GM19372 (cell line): Measurements from ENCODE around the gene CLCN6.

Experiments
- ATAC-seq: cut with Tn5 transposase; IDR thresholded peaks from one replicate; pipeline ENCODE4 v1.9.1; 2021; ENCODE audit warnings: mild to moderate bottlenecking, low read depth, moderate library complexity; ENCODE audit not compliant: unreplicated experiment

CLCN6 gene

GRCh38 chr1:11847667-11848372 is 41.8 kb downstream of the CLCN6 start, which contains the start of gene NPPA:
Gene NPPA (minus strand): TSS chr1:11847783. CDS start chr1:11847684, 99 bp downstream.
- no peak for ATAC-seq

GRCh38 chr1:11848373-11848700 is 42.3 kb downstream of the CLCN6 start:
- ATAC-seq: no peak

GRCh38 chr1:11850156-11850555 is 44.2 kb downstream of the CLCN6 start:
- ATAC-seq: no peak

GRCh38 chr1:11851180-11851579 is 45.2 kb downstream of the CLCN6 start:
- ATAC-seq: no peak

GRCh38 chr1:11854519-11854918 is 48.5 kb downstream of the CLCN6 start:
- no peak for ATAC-seq

- no peak for ATAC-seq
Observed at GRCh38 chr1:11855430-11855829, 49.4 kb downstream of the CLCN6 start.

GRCh38 chr1:11856698-11857097 is 50.7 kb downstream of the CLCN6 start:
- no peak for ATAC-seq

- no peak for ATAC-seq
Observed at GRCh38 chr1:11857164-11857851, 51.3 kb downstream of the CLCN6 start.

GRCh38 chr1:11858158-11858557 is 52.2 kb downstream of the CLCN6 start:
- no peak for ATAC-seq

GRCh38 chr1:11858613-11858967 is 52.6 kb downstream of the CLCN6 start, which contains the start of gene NPPB:
Gene NPPB (minus strand): TSS chr1:11858945. CDS start chr1:11858833, 112 bp downstream.
- no peak for ATAC-seq

- no peak for ATAC-seq
Observed at GRCh38 chr1:11858968-11859871, 53.2 kb downstream of the CLCN6 start.

- ATAC-seq: no peak
Observed at GRCh38 chr1:11860083-11860482, 54.1 kb downstream of the CLCN6 start.

GRCh38 chr1:11860587-11860986 is 54.6 kb downstream of the CLCN6 start:
- no peak for ATAC-seq

- no peak for ATAC-seq
Observed at GRCh38 chr1:11862890-11863289, 56.9 kb downstream of the CLCN6 start.

- ATAC-seq: no peak
Observed at GRCh38 chr1:11868331-11868980, 62.5 kb downstream of the CLCN6 start.

GRCh38 chr1:11869104-11869503 is 63.1 kb downstream of the CLCN6 start:
- no peak for ATAC-seq

- ATAC-seq: no peak
Observed at GRCh38 chr1:11869650-11870207, 63.7 kb downstream of the CLCN6 start.

GRCh38 chr1:11872545-11872944 is 66.6 kb downstream of the CLCN6 start:
- ATAC-seq: no peak

- no peak for ATAC-seq
Observed at GRCh38 chr1:11873395-11874257, 67.6 kb downstream of the CLCN6 start.

- no peak for ATAC-seq
Observed at GRCh38 chr1:11874258-11874562, 68.2 kb downstream of the CLCN6 start.
